HCT116 (cell line): ENCODE data around the gene SRGAP3. TPM values are rescaled to one million over a fixed set of nuclear protein-coding genes. Genes with fewer than 3 reads are reported as not detected.

Experiments
- ATAC-seq: fragments of 200-7000 bp; cut with Tn5 transposase; 2 replicates; pipeline ENCODE4 v1.9.1; 2020; ENCODE audit warnings: mild to moderate bottlenecking, moderate library complexity
- BruUV-seq: library from RNA; stranded (reverse); fragments of 400-500 nt; replicated peaks from 2 replicates; lab custom pipeline; 2021; lab: Mats Ljungman, UMichigan
- CTCF ChIA-PET: fragments of 300-600 bp; sonication (Branson Sonifier 250); formaldehyde crosslinking; loops from one replicate; lab custom pipeline; 2021; ENCODE audit warnings: antibody characterized with exemption; lab: Charles Lee
- POLR2A ChIA-PET: fragments of 300-600, 350-600 bp; sonication (Branson Sonifier 250); formaldehyde crosslinking; loops from one replicate; lab custom pipeline; 2021; ENCODE audit warnings: antibody characterized with exemption; lab: Charles Lee
- RAD21 ChIA-PET, 2 experiments: fragments of 300-600 bp; sonication (Branson Sonifier 250); formaldehyde crosslinking; loops; one replicate each; lab custom pipeline; 2023; ENCODE audit warnings: low total read pairs in 2 of 2; ENCODE audit not compliant: uncharacterized antibody in 2 of 2, unreplicated experiment in 2 of 2, low non-redundant PET in 1 of 2; lab: Charles Lee
- DNase-seq: peaks from one replicate; pipeline ENCODE4 v3.0.0-alpha.2; 2010; ENCODE audit warnings: low read depth, low spot score
- H2AFZ ChIP-seq: fragments of 200-600 bp; shearing (Covaris generic), sonication (generic); 2 replicates; pipeline ENCODE4 v1.6.1; 2017; ENCODE audit warnings: low read depth, mixed run types, mixed read lengths, antibody characterized with exemption, low read length; ENCODE audit not compliant: poor library complexity, severe bottlenecking
- H3K27ac ChIP-seq: 2 replicates; pipeline ENCODE4 v1.5.1; 2012; ENCODE audit warnings: low read depth, low read length
- H3K27me3 ChIP-seq: fragments of 200-600 bp; sonication (generic); 2 replicates; pipeline ENCODE4 v1.6.1; 2016; ENCODE audit warnings: mixed run types, low read length, mixed read lengths; ENCODE audit not compliant: insufficient read depth
- H3K36me3 ChIP-seq, 2 experiments: fragments of 200-500 bp in 1 of 2; fragments of 200-600 bp in 1 of 2; sonication (Bioruptor generic) in 1 of 2; sonication (generic) in 1 of 2; 2 replicates each; pipeline versions ENCODE4 v1.5.1 to v1.6.1; 2014 to 2016; ENCODE audit warnings: low read length in 2 of 2, inconsistent platforms in 1 of 2, mixed read lengths in 1 of 2, mixed run types in 1 of 2; ENCODE audit not compliant: insufficient read depth in 2 of 2, control insufficient read depth in 1 of 2
- H3K4me1 ChIP-seq, 2 experiments: fragments of 200-600 bp in 1 of 2; sonication (generic) in 1 of 2; 2 replicates each; pipeline versions ENCODE4 v1.5.1 to v1.6.1; 2012 to 2017; ENCODE audit warnings: low read length in 2 of 2, inconsistent platforms in 1 of 2, mild to moderate bottlenecking in 1 of 2, mixed read lengths in 1 of 2, mixed run types in 1 of 2, moderate library complexity in 1 of 2; ENCODE audit not compliant: insufficient read depth in 2 of 2, control insufficient read depth in 1 of 2
- H3K4me2 ChIP-seq: fragments of 200-600 bp; sonication (generic); 2 replicates; pipeline ENCODE4 v1.6.1; 2017; ENCODE audit warnings: mixed run types, low read length, mixed read lengths
- H3K4me3 ChIP-seq, 2 experiments: fragments of 200-600 bp in 1 of 2; sonication (generic) in 1 of 2; replicated peaks in 1 of 2; 2 replicates each; pipeline ENCODE4 v1.5.1; 2011 to 2016; ENCODE audit warnings: low read length in 2 of 2, control low read depth in 1 of 2, low read depth in 1 of 2, mild to moderate bottlenecking in 1 of 2, mixed read lengths in 1 of 2, mixed run types in 1 of 2
- H3K79me2 ChIP-seq: fragments of 200-600 bp; sonication (generic); 2 replicates; pipeline ENCODE4 v1.6.1; 2017; ENCODE audit warnings: mild to moderate bottlenecking, mixed run types, low read length, moderate library complexity, mixed read lengths; ENCODE audit not compliant: insufficient read depth
- H3K9ac ChIP-seq: fragments of 200-600 bp; sonication (generic); 2 replicates; pipeline ENCODE4 v1.6.1; 2016; ENCODE audit warnings: low read length, mixed read lengths
- H3K9me2 ChIP-seq: fragments of 200-600 bp; sonication (generic), shearing (Covaris generic); 2 replicates; pipeline ENCODE4 v1.6.1; 2017; ENCODE audit warnings: mixed run types, mild to moderate bottlenecking, moderate library complexity; ENCODE audit not compliant: insufficient read depth
- H3K9me3 ChIP-seq, 2 experiments: fragments of 200-500 bp in 1 of 2; fragments of 200-600 bp in 1 of 2; sonication (Bioruptor generic) in 1 of 2; sonication (generic) in 1 of 2; 2 replicates each; pipeline ENCODE4 v1.6.1; 2014 to 2017; ENCODE audit warnings: low read length in 2 of 2, mixed read lengths in 2 of 2, inconsistent platforms in 1 of 2, low read depth in 1 of 2, mild to moderate bottlenecking in 1 of 2, mixed run types in 1 of 2, moderate library complexity in 1 of 2; ENCODE audit not compliant: control insufficient read depth in 1 of 2, insufficient read depth in 1 of 2
- H4K20me1 ChIP-seq: fragments of 200-600 bp; sonication (generic), shearing (Covaris generic); 2 replicates; pipeline ENCODE4 v1.6.1; 2017; ENCODE audit warnings: mixed run types, mild to moderate bottlenecking, moderate library complexity; ENCODE audit not compliant: insufficient read depth
- CBX3 ChIP-seq: IDR thresholded peaks from 2 replicates; pipeline ENCODE4 v1.6.1; 2012; ENCODE audit warnings: low read depth
- CEBPB ChIP-seq: IDR thresholded peaks from 2 replicates; pipeline ENCODE4 v1.6.1; 2012; ENCODE audit warnings: low read depth
- CTCF ChIP-seq, 3 experiments: fragments of 200-600 bp in 1 of 3; sonication (generic) in 1 of 3; IDR thresholded peaks in 2 of 3; conservative IDR thresholded peaks in 1 of 3; 2 replicates each; pipeline ENCODE4 v1.5.1; 2012 to 2017; ENCODE audit warnings: low read depth in 2 of 3, low read length in 2 of 3, antibody characterized with exemption in 1 of 3, borderline replicate concordance in 1 of 3, control low read depth in 1 of 3, mild to moderate bottlenecking in 1 of 3, mixed read lengths in 1 of 3, mixed run types in 1 of 3, moderate library complexity in 1 of 3; ENCODE audit not compliant: insufficient read depth in 1 of 3
- EGR1 ChIP-seq: IDR thresholded peaks from 2 replicates; pipeline ENCODE4 v1.6.1; 2012; ENCODE audit warnings: low read depth
- ELF1 ChIP-seq: IDR thresholded peaks from 2 replicates; pipeline ENCODE4 v1.6.1; 2012; ENCODE audit warnings: low read depth, borderline replicate concordance
- EZH2phosphoT487 ChIP-seq: fragments of 200-600 bp; IDR thresholded peaks from 2 replicates; pipeline ENCODE4 v1.6.1; 2018; ENCODE audit warnings: antibody characterized with exemption, borderline replicate concordance
- POLR2AphosphoS5 ChIP-seq: IDR thresholded peaks from 2 replicates; pipeline ENCODE4 v1.6.1; 2011; ENCODE audit warnings: mild to moderate bottlenecking, low read depth, low read length, moderate library complexity
- RAD21 ChIP-seq: IDR thresholded peaks from 2 replicates; pipeline ENCODE4 v1.6.1; 2012; ENCODE audit warnings: low read depth, mild to moderate bottlenecking
- SRF ChIP-seq: IDR thresholded peaks from 2 replicates; pipeline ENCODE4 v1.6.1; 2012; ENCODE audit warnings: low read depth
- YY1 ChIP-seq: IDR thresholded peaks from 2 replicates; pipeline ENCODE4 v1.6.1; 2011; ENCODE audit warnings: low read length, low read depth, moderate library complexity, mild to moderate bottlenecking; ENCODE audit not compliant: insufficient replicate concordance; ENCODE audit errors: extremely low read depth
- ZNF274 ChIP-seq: fragments of 200-500 bp; sonication (Bioruptor generic); IDR thresholded peaks from 2 replicates; pipeline ENCODE4 v1.6.1; 2014; ENCODE audit warnings: mild to moderate bottlenecking, low read depth, low read length, inconsistent platforms
- intact Hi-C: fragments of 100-400 bp; cut with micrococcal nuclease; formaldehyde crosslinking; loops from 2 replicates; pipeline ENCODE4 v1.10.0; 2022
- total RNA-seq: library from RNA; stranded (reverse); gene quantifications from one replicate; pipeline ENCODE4 v1.2.1, GENCODE V29; 2021; ENCODE audit not compliant: unreplicated experiment
- TF ChIP-seq, protein P1 (sequence below): IDR thresholded peaks from 2 replicates; pipeline ENCODE4 v1.6.1; 2012
- TF ChIP-seq, protein P2 (sequence below): IDR thresholded peaks from 2 replicates; pipeline ENCODE4 v1.6.1; 2012; ENCODE audit warnings: low read depth

The SRGAP3 gene
- total RNA-seq, 1 experiment from 2014 or later: 8.3 TPM

GRCh38 chr3:8987645-8988383 lies 261.6 kb downstream of the SRGAP3 start:
- H2AFZ ChIP-seq: no peak overlapping the region

More at GRCh38 chr3:8987645-8988383, 261.6 kb downstream of the SRGAP3 start:
- no peak overlapping the region for H3K4me3 ChIP-seq
- 0 out of 4 replicates have a peak, but pooled peaks cover 0 to 3% of the 10 kb centered on the region in 2 experiments for H3K9me3 ChIP-seq
- ChIA-PET CTCF (interaction anchor here (0.6 to 3.6 kb wide), 13 partner anchors 8 to 325 kb away, joined by 3 to 26 read pairs (median 4); partner anchors contain the start of gene OXTR), RAD21 (interaction anchor here (0.6 to 1.2 kb wide), 5 partner anchors 15 to 315 kb away, joined by 3 to 10 read pairs (median 4); partner anchors contain the start of gene OXTR (in 1 of the 2)), POLR2A (interaction anchor here (1.2 to 1.6 kb wide), 2 partner anchors 314 to 409 kb away, joined by 3 to 6 read pairs; no protein-coding TSS in a partner anchor)
- peak; percentile 32 for DNase-seq
- H3K4me1 ChIP-seq: no peaks in the 10 kb centered on the region
- no peaks in the 10 kb centered on the region for H3K27me3 ChIP-seq
- H3K4me2 ChIP-seq: no peak overlapping the region
- no peak overlapping the region for H3K27ac ChIP-seq
- TF ChIP-seq CTCF (IDR thresholded peaks at IDR 0.05 in 2 of 3, conservative IDR thresholded peaks at IDR 0.05 in 1 of 3; ENCODE audit: borderline replicate concordance in 1 of 3, insufficient read depth in 1 of 3, low read depth in 2 of 3, low read length in 2 of 3) (peak; percentile 74 to 87 (median 84); a peak in 5 of 6 replicates), EZH2phosphoT487 (no peak), SRF (no peak), CBX3 (no peak), YY1 (no peak), ZNF274 (no peak), ELF1 (no peak), RAD21 (peak; percentile 78), EGR1 (no peak), POLR2AphosphoS5 (no peak), CEBPB (no peak)
- TF ChIP-seq, protein P1, sequence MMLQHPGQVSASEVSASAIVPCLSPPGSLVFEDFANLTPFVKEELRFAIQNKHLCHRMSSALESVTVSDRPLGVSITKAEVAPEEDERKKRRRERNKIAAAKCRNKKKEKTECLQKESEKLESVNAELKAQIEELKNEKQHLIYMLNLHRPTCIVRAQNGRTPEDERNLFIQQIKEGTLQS: no peak
- TF ChIP-seq, protein P2, sequence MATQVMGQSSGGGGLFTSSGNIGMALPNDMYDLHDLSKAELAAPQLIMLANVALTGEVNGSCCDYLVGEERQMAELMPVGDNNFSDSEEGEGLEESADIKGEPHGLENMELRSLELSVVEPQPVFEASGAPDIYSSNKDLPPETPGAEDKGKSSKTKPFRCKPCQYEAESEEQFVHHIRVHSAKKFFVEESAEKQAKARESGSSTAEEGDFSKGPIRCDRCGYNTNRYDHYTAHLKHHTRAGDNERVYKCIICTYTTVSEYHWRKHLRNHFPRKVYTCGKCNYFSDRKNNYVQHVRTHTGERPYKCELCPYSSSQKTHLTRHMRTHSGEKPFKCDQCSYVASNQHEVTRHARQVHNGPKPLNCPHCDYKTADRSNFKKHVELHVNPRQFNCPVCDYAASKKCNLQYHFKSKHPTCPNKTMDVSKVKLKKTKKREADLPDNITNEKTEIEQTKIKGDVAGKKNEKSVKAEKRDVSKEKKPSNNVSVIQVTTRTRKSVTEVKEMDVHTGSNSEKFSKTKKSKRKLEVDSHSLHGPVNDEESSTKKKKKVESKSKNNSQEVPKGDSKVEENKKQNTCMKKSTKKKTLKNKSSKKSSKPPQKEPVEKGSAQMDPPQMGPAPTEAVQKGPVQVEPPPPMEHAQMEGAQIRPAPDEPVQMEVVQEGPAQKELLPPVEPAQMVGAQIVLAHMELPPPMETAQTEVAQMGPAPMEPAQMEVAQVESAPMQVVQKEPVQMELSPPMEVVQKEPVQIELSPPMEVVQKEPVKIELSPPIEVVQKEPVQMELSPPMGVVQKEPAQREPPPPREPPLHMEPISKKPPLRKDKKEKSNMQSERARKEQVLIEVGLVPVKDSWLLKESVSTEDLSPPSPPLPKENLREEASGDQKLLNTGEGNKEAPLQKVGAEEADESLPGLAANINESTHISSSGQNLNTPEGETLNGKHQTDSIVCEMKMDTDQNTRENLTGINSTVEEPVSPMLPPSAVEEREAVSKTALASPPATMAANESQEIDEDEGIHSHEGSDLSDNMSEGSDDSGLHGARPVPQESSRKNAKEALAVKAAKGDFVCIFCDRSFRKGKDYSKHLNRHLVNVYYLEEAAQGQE: no peak
- H4K20me1 ChIP-seq: no peaks in the 10 kb centered on the region
- no peaks in the 10 kb centered on the region for H3K36me3 ChIP-seq
- H3K9ac ChIP-seq: no peak overlapping the region
- BruUV-seq: no TSS peak
- intact Hi-C loops: loop anchor here (1.0 kb wide), 2 partner anchors 79 to 314 kb away; no protein-coding TSS in a partner anchor
- no peaks in the 10 kb centered on the region for H3K9me2 ChIP-seq
- no peaks in the 10 kb centered on the region for H3K79me2 ChIP-seq
- ATAC-seq: peak; percentile 95
